HG02588 (cell line): Measurements from ENCODE around the gene LMAN1L.

Source experiments
- ATAC-seq: cut with Tn5 transposase; IDR thresholded peaks from one replicate; pipeline ENCODE4 v1.9.1; 2021; ENCODE audit warnings: mild to moderate bottlenecking, moderate library complexity; ENCODE audit not compliant: unreplicated experiment

LMAN1L gene

GRCh38 chr15:74812533-74812932, at the start of gene LMAN1L:
Gene LMAN1L (plus strand): TSS chr15:74812835. CDS start chr15:74812855, 20 bp downstream.
- ATAC-seq: no peak

- ATAC-seq: no peak
Measured at GRCh38 chr15:74763416-74763815, 49.2 kb upstream of the LMAN1L start.

GRCh38 chr15:74767167-74768098, 45.2 kb upstream of the LMAN1L start:
- no peak for ATAC-seq

- ATAC-seq: no peak
Measured at GRCh38 chr15:74768099-74768770, 44.4 kb upstream of the LMAN1L start.

GRCh38 chr15:74768771-74769342, 43.8 kb upstream of the LMAN1L start:
- no peak for ATAC-seq

GRCh38 chr15:74769463-74770025, 43.1 kb upstream of the LMAN1L start:
- no peak for ATAC-seq

GRCh38 chr15:74770211-74770903, 42.3 kb upstream of the LMAN1L start:
- ATAC-seq: no peak

GRCh38 chr15:74773329-74773728, 39.3 kb upstream of the LMAN1L start:
- ATAC-seq: no peak

GRCh38 chr15:74773731-74774252, 38.8 kb upstream of the LMAN1L start:
- no peak for ATAC-seq

- no peak for ATAC-seq
Measured at GRCh38 chr15:74775132-74775562, 37.5 kb upstream of the LMAN1L start.

- no peak for ATAC-seq
Measured at GRCh38 chr15:74775894-74776293, 36.7 kb upstream of the LMAN1L start.

- ATAC-seq: peak; percentile 25
Measured at GRCh38 chr15:74776821-74777768, 35.5 kb upstream of the LMAN1L start.

GRCh38 chr15:74777769-74778598, 34.7 kb upstream of the LMAN1L start:
- ATAC-seq: peak; percentile 3

GRCh38 chr15:74778599-74778970, 34.0 kb upstream of the LMAN1L start:
- ATAC-seq: no peak

- ATAC-seq: no peak
Measured at GRCh38 chr15:74779162-74779648, 33.4 kb upstream of the LMAN1L start.

GRCh38 chr15:74780523-74781430, 31.9 kb upstream of the LMAN1L start:
- no peak for ATAC-seq
